Amniotic epithelial cell (primary cell): ENCODE results near the gene TTYH1.
"Not testable (repeated sequence)": the region's sequence is repeated elsewhere in the genome, so short reads cannot be mapped to it uniquely, and the experiment has no call there.

Source experiments
- DNase-seq: peaks from one replicate; pipeline ENCODE4 v3.0.0-alpha.2; 2010; ENCODE audit warnings: low read depth

Gene TTYH1

GRCh38 chr19:54415208-54415900 lies at the start of gene TTYH1:
Gene TTYH1, plus strand, starts transcription at chr19:54415464. Its CDS starts 89 bp downstream, at chr19:54415553.
- DNase-seq: no peak

DNA sequence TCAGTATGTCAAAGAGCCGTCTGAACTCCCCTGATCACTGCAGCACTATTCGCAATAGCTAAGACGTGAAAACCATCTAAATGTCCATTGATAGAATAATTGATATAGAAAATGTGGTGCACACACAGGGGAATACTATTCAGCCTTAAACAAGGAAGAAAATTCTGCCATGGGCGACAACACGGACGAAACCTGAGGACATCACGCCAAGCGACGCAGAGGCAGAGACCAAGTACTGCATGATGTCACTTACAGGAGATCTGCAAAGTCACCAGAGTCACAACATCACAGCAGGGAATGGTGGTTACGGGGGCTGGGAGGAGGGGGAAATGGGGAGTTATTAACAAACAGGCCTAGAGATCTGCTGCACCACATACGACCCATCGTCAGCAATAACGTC lies 49.5 kb upstream of the TTYH1 start:
- not testable (repeated sequence) for DNase-seq

- DNase-seq: no peak
Observed at GRCh38 chr19:54366811-54367210, 48.5 kb upstream of the TTYH1 start.

DNA sequence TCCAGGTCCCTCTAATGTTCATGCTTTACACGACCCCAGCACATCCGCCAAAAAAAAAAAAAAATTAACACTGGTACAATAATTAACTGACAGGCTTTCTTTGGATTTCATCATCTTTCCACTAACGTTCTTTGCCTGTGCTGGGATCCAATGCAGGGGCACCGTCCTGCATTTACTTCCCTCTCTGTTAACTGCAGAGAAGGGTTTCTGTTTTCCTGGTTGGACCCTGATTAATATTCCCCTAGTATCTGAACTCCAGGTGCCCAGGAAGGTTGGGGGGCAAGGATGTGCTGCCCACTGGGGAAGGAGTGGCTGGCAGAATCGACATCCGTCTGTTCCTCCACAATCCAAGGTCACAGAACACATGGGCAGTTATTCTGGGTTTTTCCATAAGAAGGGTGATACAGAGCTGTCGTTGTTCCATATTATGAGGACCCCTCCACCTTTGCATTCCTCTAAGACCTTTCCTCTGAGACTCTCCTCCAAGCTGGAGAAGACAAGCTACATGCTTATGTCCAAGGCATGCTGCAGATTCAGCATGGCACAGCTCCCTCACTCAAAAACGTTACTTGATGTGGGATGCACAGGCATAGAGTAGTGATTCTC lies 46.1 kb upstream of the TTYH1 start:
- no peak for DNase-seq

GRCh38 chr19:54369688-54370433 lies 45.4 kb upstream of the TTYH1 start:
- not testable (repeated sequence) for DNase-seq

DNA sequence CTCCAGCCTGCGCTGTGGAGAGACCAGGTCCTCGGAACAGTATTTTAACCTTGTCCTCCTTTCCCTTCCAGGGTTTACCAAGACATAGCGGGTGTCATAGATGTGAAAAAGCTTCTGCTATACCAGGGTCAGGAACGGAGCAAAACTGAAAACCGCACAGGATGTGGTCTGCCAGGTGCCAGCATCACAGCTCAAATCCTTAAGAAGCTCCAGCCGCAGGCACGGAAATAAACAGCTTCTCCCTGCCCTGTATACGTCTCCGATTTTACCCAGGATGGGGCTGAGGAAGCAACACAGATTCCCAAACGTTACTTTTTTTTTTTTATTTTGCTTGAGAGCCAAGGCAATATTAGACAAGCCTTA lies 44.8 kb upstream of the TTYH1 start:
- DNase-seq: not testable (repeated sequence)

GRCh38 chr19:54371453-54371852 lies 43.8 kb upstream of the TTYH1 start:
- not testable (repeated sequence) for DNase-seq

DNA sequence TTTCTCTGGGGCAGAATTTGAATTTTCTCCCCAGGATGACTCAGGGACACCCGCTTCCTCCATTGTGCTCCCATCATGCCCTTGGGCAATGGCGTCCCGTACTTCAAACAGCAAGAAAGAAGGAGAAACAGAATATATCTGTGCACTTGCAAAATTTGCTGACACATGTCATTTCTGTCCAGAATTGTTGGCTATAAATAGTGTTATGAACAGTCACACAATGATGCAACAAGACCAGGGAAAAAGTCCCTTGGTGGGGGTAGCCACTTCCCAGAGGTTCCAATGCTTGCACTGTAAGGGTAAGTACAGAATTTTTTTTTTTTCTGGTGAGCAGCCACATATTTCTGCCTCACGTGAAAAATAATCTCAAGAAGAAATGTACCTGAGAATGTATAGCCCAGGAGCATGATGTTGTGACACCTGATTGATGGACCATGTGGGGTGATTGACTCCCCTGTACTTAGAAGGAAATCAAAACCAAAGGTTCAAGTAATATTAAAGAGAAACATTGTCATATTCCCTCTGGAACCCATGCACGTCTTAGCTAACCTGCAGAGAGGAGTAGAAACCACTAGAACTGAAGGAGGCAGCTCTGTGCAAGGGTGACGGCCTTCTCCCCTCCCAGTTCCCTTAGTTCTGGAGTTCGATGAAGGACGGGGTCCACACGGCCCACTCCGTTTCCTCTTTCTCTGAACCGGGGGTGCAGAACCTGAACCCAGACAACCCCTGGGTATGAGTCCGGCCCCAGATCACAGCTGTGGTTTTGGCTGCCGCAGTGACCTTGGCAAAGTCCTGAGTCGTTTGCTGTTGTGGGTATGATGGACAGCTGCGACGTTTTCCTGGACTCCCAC lies 41.3 kb upstream of the TTYH1 start:
- DNase-seq: no peak

DNA sequence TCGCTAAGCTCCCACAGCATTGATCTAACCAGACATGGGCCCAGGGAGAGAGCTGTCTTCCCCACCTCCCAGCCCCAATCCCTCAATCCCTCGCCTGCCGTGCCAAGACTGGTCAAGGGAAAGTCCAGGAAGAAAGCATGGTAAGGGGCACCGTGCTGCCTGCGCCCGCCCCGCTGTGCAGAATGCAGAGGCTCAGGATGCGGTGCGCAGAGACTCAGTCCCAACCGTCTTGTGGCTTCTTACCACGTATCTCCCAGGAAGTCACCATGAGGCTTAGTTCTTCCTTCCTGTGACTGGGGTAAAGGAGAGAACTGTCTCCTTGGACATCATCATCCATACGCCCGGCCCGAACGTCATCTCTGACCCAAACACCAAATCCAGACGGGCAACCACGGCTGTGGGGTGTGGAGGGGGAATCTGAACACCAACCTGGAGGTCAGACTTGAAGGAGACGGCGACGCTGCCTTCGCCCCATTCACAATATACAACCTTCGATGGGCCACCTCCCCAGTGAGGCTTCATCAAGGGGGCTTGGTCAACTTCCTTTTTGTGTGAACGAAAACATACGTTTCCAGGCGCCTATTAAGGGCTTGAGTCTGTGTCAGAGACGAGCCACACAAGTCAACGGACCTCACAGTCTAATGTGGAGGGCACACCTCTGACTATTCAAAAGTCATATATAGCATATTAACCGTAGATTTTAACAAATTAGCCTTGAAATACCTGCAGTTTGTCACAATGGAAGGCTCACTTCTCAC lies 39.9 kb upstream of the TTYH1 start:
- not testable (repeated sequence) for DNase-seq

DNA sequence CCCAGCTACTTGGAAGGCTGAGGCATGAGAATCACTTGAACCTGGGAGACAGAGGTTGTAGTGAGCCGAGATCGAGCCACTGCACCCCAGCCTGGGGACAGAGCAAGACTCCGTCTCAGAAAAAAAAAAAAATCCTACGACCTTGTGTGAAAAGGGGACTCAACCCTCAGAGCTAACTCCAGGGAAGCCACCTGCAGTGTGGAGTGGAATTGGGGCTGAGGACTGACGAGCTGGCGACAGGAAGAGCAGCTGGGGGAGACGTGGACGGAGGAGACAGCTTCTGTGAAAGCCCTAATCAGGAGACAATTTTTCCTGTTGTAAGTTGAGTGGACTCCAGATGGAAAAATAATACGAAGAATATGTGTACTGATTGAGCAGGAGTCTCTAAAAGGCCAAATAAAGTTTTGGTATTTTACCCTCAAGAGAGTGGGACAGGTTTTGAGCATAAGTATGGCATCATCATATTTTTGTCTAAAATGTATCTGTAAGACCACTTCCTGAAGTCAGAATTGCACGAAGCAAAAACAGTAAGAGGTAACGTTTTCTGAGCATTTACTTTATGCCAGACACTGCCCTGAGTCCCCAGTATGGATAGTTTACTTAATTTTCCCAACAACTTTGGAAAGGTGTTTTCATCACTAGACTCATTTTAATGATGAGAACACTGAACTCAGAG lies 38.5 kb upstream of the TTYH1 start:
- no peak for DNase-seq

- DNase-seq: no peak
Observed at GRCh38 chr19:54379187-54379678, 36.0 kb upstream of the TTYH1 start.

GRCh38 chr19:54380897-54381296 lies 34.4 kb upstream of the TTYH1 start:
- DNase-seq: no peak

GRCh38 chr19:54382041-54382440 lies 33.2 kb upstream of the TTYH1 start:
- DNase-seq: not testable (repeated sequence)

DNA sequence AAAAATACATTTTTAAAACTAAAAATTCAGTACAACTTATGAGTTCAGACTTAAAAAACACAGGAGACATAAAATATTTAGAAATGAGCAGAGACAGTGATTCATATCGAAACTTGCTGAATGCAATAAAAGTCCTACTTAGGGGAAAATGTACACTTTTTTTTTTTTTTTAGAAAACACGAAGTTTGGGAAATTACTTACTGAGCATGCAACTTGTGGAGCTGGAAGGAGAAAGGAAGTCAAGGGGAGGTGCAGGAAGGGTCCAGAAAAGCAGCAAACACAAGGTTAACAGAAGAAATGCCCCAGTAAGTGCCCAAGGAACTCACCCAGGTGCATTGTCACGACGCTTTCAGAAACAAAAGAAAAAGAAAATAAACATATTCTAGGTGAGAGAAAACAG lies 31.9 kb upstream of the TTYH1 start:
- no peak for DNase-seq

GRCh38 chr19:54387991-54388801 lies 27.1 kb upstream of the TTYH1 start:
- DNase-seq: no peak

GRCh38 chr19:54388802-54389139 lies 26.5 kb upstream of the TTYH1 start:
- DNase-seq: no peak

- DNase-seq: no peak
Observed at GRCh38 chr19:54389553-54389952, 25.7 kb upstream of the TTYH1 start.

GRCh38 chr19:54390942-54391577 lies 24.2 kb upstream of the TTYH1 start:
- DNase-seq: peak; percentile 47

GRCh38 chr19:54391589-54392061 lies 23.6 kb upstream of the TTYH1 start:
- no peak for DNase-seq
